CD14-positive monocyte (primary cell): ENCODE results near the gene SPNS3. TPM values are rescaled to one million over a fixed set of nuclear protein-coding genes. Genes with fewer than 3 reads are reported as not detected.

Experiments used
- DNase-seq, 3 donors: peaks; one replicate each; pipeline ENCODE4 v3.0.0-alpha.2; 2011 to 2022
- H2AFZ ChIP-seq: 2 replicates; pipeline ENCODE4 v1.6.0; 2012; ENCODE audit warnings: mild to moderate bottlenecking, low read depth, low read length, inconsistent platforms; ENCODE audit not compliant: insufficient read depth, poor library complexity, severe bottlenecking
- H3K27ac ChIP-seq, 2 donors: 1 replicate in 1 of 2; 2 replicates in 1 of 2; pipeline ENCODE4 v1.5.1; 2012 to 2013; ENCODE audit warnings: low read length in 2 of 2, control low read depth in 1 of 2, inconsistent platforms in 1 of 2, low read depth in 1 of 2, mild to moderate bottlenecking in 1 of 2
- H3K27me3 ChIP-seq, 2 donors: one replicate each; pipeline versions ENCODE4 v1.6.0 to v1.6.1; 2011 to 2013; ENCODE audit warnings: low read length in 2 of 2; ENCODE audit not compliant: control insufficient read depth in 2 of 2, insufficient read depth in 2 of 2
- H3K36me3 ChIP-seq, 2 donors: replicated peaks in 1 of 2; 1 replicate in 1 of 2; 2 replicates in 1 of 2; pipeline versions ENCODE4 v1.5.1 to v1.6.1; 2012 to 2013; ENCODE audit warnings: low read length in 2 of 2, control low read depth in 1 of 2, inconsistent platforms in 1 of 2, mild to moderate bottlenecking in 1 of 2; ENCODE audit not compliant: insufficient read depth in 2 of 2, control insufficient read depth in 1 of 2
- H3K4me1 ChIP-seq, 2 donors: 1 replicate in 1 of 2; 2 replicates in 1 of 2; pipeline versions ENCODE4 v1.5.1 to v1.6.1; 2012 to 2013; ENCODE audit warnings: low read length in 2 of 2, control low read depth in 1 of 2, inconsistent platforms in 1 of 2, mild to moderate bottlenecking in 1 of 2, moderate library complexity in 1 of 2; ENCODE audit not compliant: insufficient read depth in 2 of 2, control insufficient read depth in 1 of 2
- H3K4me2 ChIP-seq: replicated peaks from 2 replicates; pipeline ENCODE3; 2012; ENCODE audit warnings: low read length, moderate library complexity, mild to moderate bottlenecking; ENCODE audit not compliant: poor library complexity, severe bottlenecking; ENCODE audit errors: extremely low read depth
- H3K4me3 ChIP-seq, 3 experiments: fragments of 200-600 bp in 1 of 3; sonication (generic) in 1 of 3; replicated peaks in 1 of 3; 1 replicate in 2 of 3; 2 replicates in 1 of 3; pipeline ENCODE4 v1.5.1; 2011 to 2013; ENCODE audit warnings: low read length in 3 of 3, mild to moderate bottlenecking in 3 of 3, control low read depth in 2 of 3, low read depth in 2 of 3, inconsistent platforms in 1 of 3, moderate library complexity in 1 of 3
- H3K79me2 ChIP-seq: 2 replicates; pipeline ENCODE4 v1.6.0; 2012; ENCODE audit warnings: mild to moderate bottlenecking, control low read depth, inconsistent platforms, low read length, moderate library complexity; ENCODE audit not compliant: insufficient read depth
- H3K9ac ChIP-seq: 2 replicates; pipeline ENCODE4 v1.6.0; 2017; ENCODE audit warnings: low read length, mild to moderate bottlenecking; ENCODE audit not compliant: insufficient read depth, poor library complexity, severe bottlenecking
- H3K9me3 ChIP-seq, 2 donors: replicated peaks in 1 of 2; 1 replicate in 1 of 2; 2 replicates in 1 of 2; pipeline versions ENCODE4 v1.5.1 to v1.6.1; 2012 to 2013; ENCODE audit warnings: low read length in 2 of 2, control low read depth in 1 of 2; ENCODE audit not compliant: control insufficient read depth in 1 of 2, insufficient read depth in 1 of 2
- H4K20me1 ChIP-seq: 2 replicates; pipeline ENCODE4 v1.6.0; 2012; ENCODE audit warnings: mild to moderate bottlenecking, low read length, control low read depth, moderate library complexity; ENCODE audit not compliant: insufficient read depth
- H3K27ac Mint-ChIP-seq, 7 donors: one replicate each; pipeline ENCODE4 v1.8.0; 2020; ENCODE audit warnings: mild to moderate bottlenecking in 7 of 7, mixed read lengths in 7 of 7, moderate library complexity in 6 of 7, inconsistent platforms in 2 of 7
- H3K27me3 Mint-ChIP-seq, 3 donors: one replicate each; pipeline ENCODE4 v1.8.0; 2021 to 2022; ENCODE audit warnings: low read depth in 3 of 3, mild to moderate bottlenecking in 3 of 3, mixed read lengths in 3 of 3, moderate library complexity in 3 of 3, inconsistent platforms in 1 of 3
- H3K36me3 Mint-ChIP-seq, 2 donors: one replicate each; pipeline ENCODE4 v1.8.0; 2020; ENCODE audit warnings: mixed read lengths in 2 of 2, inconsistent platforms in 1 of 2, mild to moderate bottlenecking in 1 of 2
- H3K4me1 Mint-ChIP-seq: one replicate; pipeline ENCODE4 v1.8.0; 2020; ENCODE audit warnings: mild to moderate bottlenecking, mixed read lengths
- H3K4me3 Mint-ChIP-seq, 2 donors: one replicate each; pipeline ENCODE4 v1.8.0; 2020; ENCODE audit warnings: mild to moderate bottlenecking in 2 of 2, mixed read lengths in 2 of 2, moderate library complexity in 1 of 2
- H3K9me3 Mint-ChIP-seq, 7 donors: one replicate each; pipeline ENCODE4 v1.8.0; 2020 to 2022; ENCODE audit warnings: mixed read lengths in 7 of 7, mild to moderate bottlenecking in 6 of 7, moderate library complexity in 6 of 7, inconsistent platforms in 2 of 7
- CTCF ChIP-seq: fragments of 200-600 bp; IDR thresholded peaks from one replicate; pipeline ENCODE4 v1.8.0; 2022; ENCODE audit warnings: antibody characterized with exemption, mild to moderate bottlenecking
- WGBS: methylation state at CpG from one replicate; pipeline ENCODE4 v1.1.5; 2013; ENCODE audit warnings: missing lambda C conversion rate; ENCODE audit not compliant: insufficient coverage; 5-methylcytosine and 5-hydroxymethylcytosine counted together
- intact Hi-C, 2 donors: fragments of 100-400 bp; cut with micrococcal nuclease; formaldehyde crosslinking; loops; one replicate each; pipeline versions ENCODE4 v1.15.0 to v1.15.1; 2023
- polyA plus RNA-seq, 3 donors: library from polyadenylated mRNA; depleted of rRNA in 1 of 3; unstranded in 2 of 3; stranded (reverse) in 1 of 3; fragments of 300-500 nt in 2 of 3; fragments of >200 nt in 1 of 3; fragmentation: Illumina TruSeq in 2 of 3; gene quantifications; 1 replicate in 2 of 3; 2 replicates in 1 of 3; pipeline ENCODE4 v1.2.3, GENCODE V29; 2012 to 2021

The SPNS3 gene
- polyA plus RNA-seq, 3 donors, result 2.3 to 5.7 (median 4.5) TPM

DNA sequence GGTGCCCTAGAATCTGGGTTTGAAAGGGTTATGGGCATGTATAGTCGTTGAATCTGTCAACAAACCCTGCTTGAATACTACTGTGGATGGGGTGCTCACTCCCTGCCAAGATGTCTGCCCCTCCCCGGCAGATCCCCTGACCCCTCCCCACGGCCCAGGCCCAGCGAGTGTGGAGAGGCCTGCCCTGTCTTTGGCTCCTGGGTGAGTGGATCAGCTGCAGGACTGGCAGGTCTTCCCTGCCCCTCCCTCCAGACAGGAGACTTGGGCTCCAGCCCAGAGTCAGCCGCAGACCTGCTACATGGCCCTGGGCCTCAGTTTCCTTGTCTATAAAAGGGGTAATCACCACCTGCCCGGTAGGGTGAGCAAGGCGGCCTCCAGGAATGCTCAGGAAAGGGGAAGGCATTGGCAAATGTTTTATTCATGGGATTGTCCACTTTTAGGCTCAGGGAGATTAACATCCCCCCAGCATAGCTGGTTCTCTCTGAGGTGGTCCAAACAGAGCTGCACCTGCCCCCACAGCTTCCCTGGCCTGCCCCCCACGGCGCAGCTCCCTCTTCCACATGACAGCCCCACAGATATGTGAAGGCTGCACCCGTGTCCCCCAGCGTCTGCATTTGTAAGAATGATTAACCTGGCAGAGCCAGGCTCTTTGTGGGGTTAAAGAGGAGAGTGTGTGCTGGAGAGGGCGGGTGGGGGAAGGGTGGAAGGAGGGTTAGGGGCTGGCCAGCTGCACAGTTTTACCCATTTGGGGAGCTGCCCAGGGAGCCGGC lies 46.4 kb downstream of the SPNS3 start:
- TF ChIP-seq CTCF, result no peak
- Histone ChIP-seq H3K4me3 (peak overlapping the region in 1 of 3 experiments; percentile 51), H3K4me1 (peaks cover 16 to 17% of the 10 kb centered on the region in 2 donors), H4K20me1 (no peaks in the 10 kb centered on the region), H3K27me3 (no peaks in the 10 kb centered on the region), H3K9me3 (no peaks in the 10 kb centered on the region), H3K27ac (no peak overlapping the region), H2AFZ (peak overlapping the region; percentile 89), H3K9ac (no peak overlapping the region), H3K36me3 (no peaks in the 10 kb centered on the region), H3K4me2 (peak overlapping the region; percentile 52), H3K79me2 (no peaks in the 10 kb centered on the region)
- H3K9me3 Mint-ChIP-seq, result peaks cover 0 to 1% (median 0%) of the 10 kb centered on the region in 7 donors
- 0% methylated on average over 3 of the region's 13 CpGs for WGBS
- no peak for DNase-seq
- no peak overlapping the region for H3K27ac Mint-ChIP-seq
- H3K27me3 Mint-ChIP-seq, result peaks cover 0 to under 1% (median 0%) of the 10 kb centered on the region in 3 donors
- H3K36me3 Mint-ChIP-seq, result peaks cover 0 to 11% of the 10 kb centered on the region in 2 donors
- peak overlapping the region in 1 of 2 donors; percentile 78 for H3K4me3 Mint-ChIP-seq
- H3K4me1 Mint-ChIP-seq, result peaks cover 25% of the 10 kb centered on the region
- intact Hi-C loops, result no loop called here

- Mint-ChIP-seq H3K27me3 (no peaks in the 10 kb centered on the region), H3K4me3 (peak overlapping the region; percentile 78 to 87), H3K36me3 (peaks cover 0 to 8% of the 10 kb centered on the region in 2 donors), H3K27ac (peak overlapping the region in 6 of 7 donors; percentile 48 to 82 (median 68)), H3K4me1 (peaks cover 34% of the 10 kb centered on the region), H3K9me3 (peaks cover 0 to 1% (median 0%) of the 10 kb centered on the region in 7 donors)
- DNase-seq, result peak in 2 of 3 donors; percentile 19 to 30
- Histone ChIP-seq H3K79me2 (no peaks in the 10 kb centered on the region), H3K27me3 (no peaks in the 10 kb centered on the region), H3K4me1 (peaks cover 23 to 25% of the 10 kb centered on the region in 2 donors), H3K9me3 (no peaks in the 10 kb centered on the region), H3K36me3 (no peaks in the 10 kb centered on the region), H2AFZ (peak overlapping the region; percentile 89), H4K20me1 (no peaks in the 10 kb centered on the region), H3K4me2 (peak overlapping the region; percentile 52), H3K27ac (peak overlapping the region; percentile 1 to 37), H3K9ac (peak overlapping the region; percentile 47), H3K4me3 (peak overlapping the region in 1 of 3 experiments; percentile 51)
- intact Hi-C loops, result no loop called here
- WGBS, result 11% methylated on average over 10 of the region's 14 CpGs
- no peak for TF ChIP-seq CTCF
Measured at GRCh38 chr17:4480929-4481898, 47.5 kb downstream of the SPNS3 start.
